Calu3 (cell line): Measurements from ENCODE around the gene SIAH1. TPM values are rescaled to one million over a fixed set of nuclear protein-coding genes. Genes with fewer than 3 reads are reported as not detected.

ENCODE experiments used
- BruUV-seq: library from RNA; stranded (reverse); fragments of 400-500 nt; replicated peaks from 2 replicates; lab custom pipeline; 2021; lab: Mats Ljungman, UMichigan
- CTCF ChIA-PET: fragments of 300-600 bp; sonication (Branson Sonifier 250); formaldehyde crosslinking; loops from one replicate; lab custom pipeline; 2022; ENCODE audit warnings: antibody characterized with exemption; lab: Charles Lee
- DNase-seq: peaks from one replicate; pipeline ENCODE4 v3.0.0; 2022
- H3K27ac Mint-ChIP-seq: one replicate; pipeline ENCODE4 v1.8.0; 2022; ENCODE audit warnings: mixed read lengths; ENCODE audit not compliant: unreplicated experiment
- H3K27me3 Mint-ChIP-seq: one replicate; pipeline ENCODE4 v1.8.0; 2022; ENCODE audit warnings: mixed read lengths; ENCODE audit not compliant: unreplicated experiment
- H3K36me3 Mint-ChIP-seq: one replicate; pipeline ENCODE4 v1.8.0; 2022; ENCODE audit warnings: mild to moderate bottlenecking, moderate library complexity, mixed read lengths; ENCODE audit not compliant: insufficient read depth, unreplicated experiment
- H3K4me1 Mint-ChIP-seq: one replicate; pipeline ENCODE4 v1.8.0; 2022; ENCODE audit warnings: mild to moderate bottlenecking, low read depth, mixed read lengths; ENCODE audit not compliant: unreplicated experiment
- H3K4me3 Mint-ChIP-seq: one replicate; pipeline ENCODE4 v1.8.0; 2022; ENCODE audit warnings: mild to moderate bottlenecking, low read depth, moderate library complexity, mixed read lengths; ENCODE audit not compliant: unreplicated experiment
- H3K9me3 Mint-ChIP-seq: one replicate; pipeline ENCODE4 v1.8.0; 2022; ENCODE audit warnings: low read depth, mixed read lengths; ENCODE audit not compliant: unreplicated experiment
- CTCF ChIP-seq: fragments of 200-600 bp; IDR thresholded peaks from one replicate; pipeline ENCODE4 v1.8.0; 2022; ENCODE audit warnings: antibody characterized with exemption; ENCODE audit not compliant: unreplicated experiment
- intact Hi-C: fragments of 100-400 bp; cut with micrococcal nuclease; formaldehyde crosslinking; loops from one replicate; pipeline ENCODE4 v1.10.0; 2022; ENCODE audit not compliant: unreplicated experiment
- total RNA-seq: library from RNA; stranded (reverse); gene quantifications from 2 replicates; pipeline ENCODE4 v1.2.3, GENCODE V29; 2022

SIAH1 gene
- total RNA-seq, 1 experiment from 2014 or later = 32.3 TPM

GRCh38 chr16:48332978-48333377, 52.2 kb downstream of the SIAH1 start:
- Mint-ChIP-seq H3K36me3 (peaks cover 8% of the 10 kb centered on the region), H3K4me1 (no peaks in the 10 kb centered on the region), H3K4me3 (no peak overlapping the region), H3K27ac (no peak overlapping the region), H3K9me3 (no peaks in the 10 kb centered on the region), H3K27me3 (no peaks in the 10 kb centered on the region)
- CTCF ChIA-PET = interaction anchor here (0.6 kb wide), 2 partner anchors 167 to 1071 kb away, joined by 3 to 6 read pairs; no protein-coding TSS in a partner anchor
- intact Hi-C loops = no loop called here
- no peak for DNase-seq
- BruUV-seq = no TSS peak
- TF ChIP-seq CTCF = no peak

GRCh38 chr16:48330841-48331192, 54.4 kb downstream of the SIAH1 start:
- TF ChIP-seq CTCF = no peak
- no peak for DNase-seq
- BruUV-seq = no TSS peak
- H3K4me3 Mint-ChIP-seq = no peak overlapping the region
- H3K27ac Mint-ChIP-seq = no peak overlapping the region
- no peaks in the 10 kb centered on the region for H3K9me3 Mint-ChIP-seq
- H3K4me1 Mint-ChIP-seq = no peaks in the 10 kb centered on the region
- intact Hi-C loops = no loop called here
- H3K27me3 Mint-ChIP-seq = no peaks in the 10 kb centered on the region
- CTCF ChIA-PET = interaction anchor here (0.7 kb wide), 1 partner anchor 282 kb away, joined by 3 read pairs; no protein-coding TSS in a partner anchor
- H3K36me3 Mint-ChIP-seq = peaks cover 8% of the 10 kb centered on the region

GRCh38 chr16:48330189-48330840, 54.9 kb downstream of the SIAH1 start:
- Mint-ChIP-seq H3K36me3 (peaks cover 8% of the 10 kb centered on the region), H3K27ac (no peak overlapping the region), H3K27me3 (no peaks in the 10 kb centered on the region), H3K9me3 (no peaks in the 10 kb centered on the region), H3K4me3 (no peak overlapping the region), H3K4me1 (no peaks in the 10 kb centered on the region)
- TF ChIP-seq CTCF = no peak
- no TSS peak for BruUV-seq
- no peak for DNase-seq
- intact Hi-C loops = no loop called here
- CTCF ChIA-PET = no interaction called here

- no peaks in the 10 kb centered on the region for H3K9me3 Mint-ChIP-seq
- H3K4me3 Mint-ChIP-seq = no peak overlapping the region
- H3K36me3 Mint-ChIP-seq = peaks cover 8% of the 10 kb centered on the region
- no peak overlapping the region for H3K27ac Mint-ChIP-seq
- no peaks in the 10 kb centered on the region for H3K27me3 Mint-ChIP-seq
- CTCF ChIA-PET = interaction anchor here (0.7 kb wide), 1 partner anchor 39 kb away, joined by 6 read pairs; no protein-coding TSS in a partner anchor
- no peak for TF ChIP-seq CTCF
- intact Hi-C loops = no loop called here
- no peak for DNase-seq
- H3K4me1 Mint-ChIP-seq = no peaks in the 10 kb centered on the region
- BruUV-seq = no TSS peak
These were observed 56.1 kb downstream of the SIAH1 start for GRCh38 chr16:48329138-48329537.
